ENCODE measurements around the gene HTR2A. TPM values are rescaled to one million over a fixed set of nuclear protein-coding genes. Genes with fewer than 3 reads are reported as not detected.
A peak's percentile ranks its signal among the peaks of the same experiment; 100 is the strongest.

The HTR2A gene
- polyA plus RNA-seq, 1 of the 3 experiments (the other 2 are of a cell fraction) = 0.33 TPM

- no peaks in the 10 kb centered on the region for H3K27me3 ChIP-seq (ENCODE audit: insufficient read depth)
- ChIA-PET CTCF (interaction anchor here (0.9 to 1.1 kb wide), 2 partner anchors 12 to 13 kb away, joined by 3 read pairs; no protein-coding TSS in a partner anchor), POLR2A (no interaction called here)
- DNase-seq = no peak
- no peak overlapping the region for H3K9ac ChIP-seq
- no peaks in the 10 kb centered on the region for H3K9me2 ChIP-seq
- H3K27ac ChIP-seq (ENCODE audit: low read depth in 2 of 2, low read length in 1 of 2) = no peak overlapping the region
- no peak overlapping the region for H3K4me3 ChIP-seq (ENCODE audit: low read depth in 2 of 2, low read length in 1 of 2)
- H3K4me2 ChIP-seq = no peak overlapping the region
- no peaks in the 10 kb centered on the region for H3K79me2 ChIP-seq (ENCODE audit: insufficient read depth)
- peaks cover 0 to 3% of the 10 kb centered on the region in 2 experiments; a peak in 3 of 4 replicates for H3K4me1 ChIP-seq (ENCODE audit: control insufficient read depth in 1 of 2, insufficient read depth in 2 of 2, low read depth in 1 of 2, low read length in 1 of 2)
- H2AFZ ChIP-seq (ENCODE audit: low read depth) = no peak overlapping the region
- H4K20me1 ChIP-seq (ENCODE audit: insufficient read depth) = no peaks in the 10 kb centered on the region
- H3F3A ChIP-seq (replicated peaks; ENCODE audit: insufficient read depth) = peaks cover 5% of the 10 kb centered on the region
- H3K36me3 ChIP-seq (replicated peaks in 1 of 2; ENCODE audit: control insufficient read depth in 1 of 2, insufficient read depth in 2 of 2, low read length in 1 of 2) = no peaks in the 10 kb centered on the region
- no peaks in the 10 kb centered on the region for H3K9me3 ChIP-seq
- TF ChIP-seq SMC3 (IDR thresholded peaks at IDR 0.05; ENCODE audit: low read depth, low read length) (no peak), YY1 (IDR thresholded peaks at IDR 0.05; ENCODE audit: low read depth) (no peak), POLR2AphosphoS5 (IDR thresholded peaks at IDR 0.05; ENCODE audit: low read depth, low read length) (no peak), RFX5 (IDR thresholded peaks at IDR 0.05; ENCODE audit: low read length) (no peak)
- TF ChIP-seq, protein P1, sequence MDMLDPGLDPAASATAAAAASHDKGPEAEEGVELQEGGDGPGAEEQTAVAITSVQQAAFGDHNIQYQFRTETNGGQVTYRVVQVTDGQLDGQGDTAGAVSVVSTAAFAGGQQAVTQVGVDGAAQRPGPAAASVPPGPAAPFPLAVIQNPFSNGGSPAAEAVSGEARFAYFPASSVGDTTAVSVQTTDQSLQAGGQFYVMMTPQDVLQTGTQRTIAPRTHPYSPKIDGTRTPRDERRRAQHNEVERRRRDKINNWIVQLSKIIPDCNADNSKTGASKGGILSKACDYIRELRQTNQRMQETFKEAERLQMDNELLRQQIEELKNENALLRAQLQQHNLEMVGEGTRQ (IDR thresholded peaks at IDR 0.05; ENCODE audit: borderline replicate concordance, low read depth, low read length) = no peak
Measured at GRCh38 chr13:46906405-46906804, 9.6 kb upstream of the HTR2A start.

DNA sequence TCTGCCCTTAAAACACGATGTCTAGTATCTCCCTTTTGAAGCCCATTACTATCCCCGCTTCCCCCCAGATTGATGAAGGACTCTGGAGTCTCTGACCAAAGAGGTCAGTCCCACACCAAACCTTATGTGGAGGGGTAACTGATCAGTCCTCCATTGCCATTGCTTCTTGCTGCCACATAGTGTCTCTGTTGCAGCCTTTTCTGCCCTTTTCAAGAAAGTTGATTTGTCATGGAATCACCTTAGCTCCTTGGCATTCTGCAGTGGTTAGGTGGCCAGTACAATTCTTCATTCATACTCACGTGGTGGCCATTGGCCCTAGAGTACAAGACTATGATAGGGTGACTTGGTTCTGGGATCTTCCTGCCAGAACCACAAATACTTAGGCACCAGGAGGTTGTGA lies 8.4 kb upstream of the HTR2A start:
- POLR2A ChIA-PET = no interaction called here
- no peak overlapping the region for H2AFZ ChIP-seq (ENCODE audit: low read depth)
- H3F3A ChIP-seq (replicated peaks; ENCODE audit: insufficient read depth) = peaks cover 5% of the 10 kb centered on the region
- CTCF ChIA-PET = no interaction called here
- H3K27ac ChIP-seq (ENCODE audit: low read depth in 2 of 2, low read length in 1 of 2) = no peak overlapping the region
- no peak for DNase-seq
- H4K20me1 ChIP-seq (ENCODE audit: insufficient read depth) = no peaks in the 10 kb centered on the region
- H3K9me3 ChIP-seq = no peaks in the 10 kb centered on the region
- H3K9me2 ChIP-seq = no peaks in the 10 kb centered on the region
- no peaks in the 10 kb centered on the region for H3K36me3 ChIP-seq (replicated peaks in 1 of 2; ENCODE audit: control insufficient read depth in 1 of 2, insufficient read depth in 2 of 2, low read length in 1 of 2)
- H3K4me3 ChIP-seq (ENCODE audit: low read depth in 2 of 2, low read length in 1 of 2) = no peak overlapping the region
- H3K79me2 ChIP-seq (ENCODE audit: insufficient read depth) = no peaks in the 10 kb centered on the region
- TF ChIP-seq MXI1 (IDR thresholded peaks at IDR 0.05; ENCODE audit: low read depth, low read length) (no peak), EZH2phosphoT487 (IDR thresholded peaks at IDR 0.05; ENCODE audit: borderline replicate concordance, low read depth) (no peak), RAD21 (IDR thresholded peaks at IDR 0.05; ENCODE audit: low read length) (peak; percentile 43; the same call in 1 of the 2 replicates), CTCF (IDR thresholded peaks at IDR 0.05) (peak; percentile 42), TEAD4 (IDR thresholded peaks at IDR 0.05; ENCODE audit: borderline replicate concordance, insufficient read depth) (no peak), SMC3 (IDR thresholded peaks at IDR 0.05; ENCODE audit: low read depth, low read length) (peak; percentile 29), FOXM1 (IDR thresholded peaks at IDR 0.05; ENCODE audit: low read depth) (no peak), NRF1 (IDR thresholded peaks at IDR 0.05; ENCODE audit: low read depth, low read length) (no peak)
- peaks cover 0 to 3% of the 10 kb centered on the region in 2 experiments; a peak in 3 of 4 replicates for H3K4me1 ChIP-seq (ENCODE audit: control insufficient read depth in 1 of 2, insufficient read depth in 2 of 2, low read depth in 1 of 2, low read length in 1 of 2)
- H3K9ac ChIP-seq = no peak overlapping the region
- WGBS (ENCODE audit: low lambda C conversion rate) = 47% methylated on average over 3 of the region's 3 CpGs
- no peak overlapping the region for H3K4me2 ChIP-seq
- H3K27me3 ChIP-seq (ENCODE audit: insufficient read depth) = no peaks in the 10 kb centered on the region
